ENCODE results near the gene CNTN5. TPM values are rescaled to one million over a fixed set of nuclear protein-coding genes. Genes with fewer than 3 reads are reported as not detected.
"Not testable (repeated sequence)": the region's sequence is repeated elsewhere in the genome, so short reads cannot be mapped to it uniquely, and the experiment has no call there.

CNTN5 gene
- total RNA-seq, 4 donors from 2014 or later, result 0.51 to 2.3 (median 0.58) TPM; not detected in 1

GRCh38 chr11:99275521-99275920, 254.8 kb downstream of the CNTN5 start:
- H3K27me3 ChIP-seq, result no peaks in the 10 kb centered on the region
- DNase-seq, result no peak
- H3K4me1 ChIP-seq, result no peaks in the 10 kb centered on the region
- H3K4me3 ChIP-seq, result no peak overlapping the region
- H3K9me3 ChIP-seq, result no peaks in the 10 kb centered on the region
- intact Hi-C loops (cut with DNase I; ENCODE audit: low total_unique reads), result no loop called here
- H3K27ac ChIP-seq, result no peak overlapping the region
- TF ChIP-seq POLR2A (IDR thresholded peaks at IDR 0.05) (no peak), CTCF (IDR thresholded peaks at IDR 0.05) (no peak)
- no peaks in the 10 kb centered on the region for H3K36me3 ChIP-seq

GRCh38 chr11:99277281-99277680, 256.5 kb downstream of the CNTN5 start:
- no peak overlapping the region for H3K27ac ChIP-seq
- intact Hi-C loops (cut with DNase I; ENCODE audit: low total_unique reads), result no loop called here
- no peaks in the 10 kb centered on the region for H3K36me3 ChIP-seq
- no peaks in the 10 kb centered on the region for H3K9me3 ChIP-seq
- H3K4me1 ChIP-seq, result no peaks in the 10 kb centered on the region
- H3K4me3 ChIP-seq, result no peak overlapping the region
- DNase-seq, result no peak
- TF ChIP-seq CTCF (IDR thresholded peaks at IDR 0.05), result no peak
- no peak for TF ChIP-seq POLR2A (IDR thresholded peaks at IDR 0.05)
- H3K27me3 ChIP-seq, result no peaks in the 10 kb centered on the region

- no peaks in the 10 kb centered on the region for H3K4me1 ChIP-seq
- no peak overlapping the region for H3K4me3 ChIP-seq
- TF ChIP-seq CTCF (IDR thresholded peaks at IDR 0.05) (no peak), POLR2A (IDR thresholded peaks at IDR 0.05) (no peak)
- no peaks in the 10 kb centered on the region for H3K27me3 ChIP-seq
- H3K9me3 ChIP-seq, result no peaks in the 10 kb centered on the region
- H3K36me3 ChIP-seq, result no peaks in the 10 kb centered on the region
- DNase-seq, result no peak
- intact Hi-C loops (cut with DNase I; ENCODE audit: low total_unique reads), result no loop called here
- no peak overlapping the region for H3K27ac ChIP-seq
Measured at GRCh38 chr11:99279266-99279665, 258.5 kb downstream of the CNTN5 start.

GRCh38 chr11:99281331-99281730, 260.6 kb downstream of the CNTN5 start:
- Histone ChIP-seq H3K36me3 (no peaks in the 10 kb centered on the region), H3K4me3 (no peak overlapping the region), H3K4me1 (no peaks in the 10 kb centered on the region), H3K27me3 (no peaks in the 10 kb centered on the region), H3K9me3 (no peaks in the 10 kb centered on the region), H3K27ac (no peak overlapping the region)
- TF ChIP-seq CTCF (IDR thresholded peaks at IDR 0.05) (no peak), POLR2A (IDR thresholded peaks at IDR 0.05) (no peak)
- no peak for DNase-seq
- intact Hi-C loops (cut with DNase I; ENCODE audit: low total_unique reads), result no loop called here

GRCh38 chr11:99297925-99298324, 277.2 kb downstream of the CNTN5 start:
- H3K4me3 ChIP-seq; H3K9me3 ChIP-seq; intact Hi-C loops (cut with DNase I; ENCODE audit: low total_unique reads); DNase-seq; H3K36me3 ChIP-seq; H3K27me3 ChIP-seq; H3K27ac ChIP-seq; H3K4me1 ChIP-seq: not testable (repeated sequence)

- Histone ChIP-seq H3K36me3 (no peaks in the 10 kb centered on the region), H3K27ac (no peak overlapping the region), H3K27me3 (no peaks in the 10 kb centered on the region), H3K4me3 (no peak overlapping the region), H3K9me3 (no peaks in the 10 kb centered on the region), H3K4me1 (no peaks in the 10 kb centered on the region)
- intact Hi-C loops (cut with DNase I; ENCODE audit: low total_unique reads), result no loop called here
- no peak for DNase-seq
- TF ChIP-seq POLR2A (IDR thresholded peaks at IDR 0.05) (no peak), CTCF (IDR thresholded peaks at IDR 0.05) (no peak)
Measured at GRCh38 chr11:99307510-99308088, 286.9 kb downstream of the CNTN5 start.

Data from uterus (tissue), 4 donors.